ENCODE measurements around the gene AFF3.

The AFF3 gene

DNA sequence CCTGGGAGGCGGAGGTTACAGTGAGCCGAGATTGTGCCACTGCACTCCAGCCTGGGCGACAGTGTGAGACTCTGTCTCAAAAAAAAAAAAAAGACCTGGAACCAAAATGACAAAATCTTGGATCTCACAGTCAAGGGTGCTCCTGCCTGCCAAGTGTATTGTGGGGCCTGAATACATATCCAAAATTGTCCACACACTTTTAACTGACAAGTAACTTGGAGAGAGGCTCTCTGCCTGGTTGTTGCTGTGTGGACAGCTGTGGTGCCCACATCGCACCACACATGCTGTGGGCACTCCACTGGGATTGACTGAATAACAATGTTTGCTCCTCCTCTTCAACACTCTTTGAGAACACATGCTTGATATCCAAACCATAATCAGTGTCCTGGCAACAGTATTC is 534.9 kb downstream of the AFF3 start:
- no peak for DNase-seq (ENCODE audit: low spot score)

DNA sequence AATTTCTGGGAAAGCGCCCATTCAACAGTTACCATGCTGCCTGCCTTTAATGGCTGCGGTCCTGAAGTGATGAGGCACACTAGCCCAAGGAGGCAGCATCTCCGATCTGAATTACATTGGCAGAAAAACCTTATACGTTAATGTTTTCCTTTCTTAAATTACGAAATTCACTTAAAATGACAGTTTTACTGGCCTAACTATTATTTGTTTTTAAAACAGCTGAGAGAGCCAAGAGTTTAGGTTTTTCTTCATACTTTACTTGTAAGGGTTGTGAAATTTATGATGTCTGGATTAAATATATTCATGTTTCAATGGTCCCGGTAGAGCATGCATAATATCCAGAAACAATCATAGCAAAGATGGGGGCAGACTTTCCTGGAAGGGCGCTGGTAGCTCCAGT is 537.4 kb downstream of the AFF3 start:
- in situ Hi-C loops (cut with MboI; ENCODE audit: low sequenced_read_pairs, unreplicated experiment): no loop called here
- no peak for DNase-seq (ENCODE audit: low spot score)
- TF ChIP-seq, protein P1, sequence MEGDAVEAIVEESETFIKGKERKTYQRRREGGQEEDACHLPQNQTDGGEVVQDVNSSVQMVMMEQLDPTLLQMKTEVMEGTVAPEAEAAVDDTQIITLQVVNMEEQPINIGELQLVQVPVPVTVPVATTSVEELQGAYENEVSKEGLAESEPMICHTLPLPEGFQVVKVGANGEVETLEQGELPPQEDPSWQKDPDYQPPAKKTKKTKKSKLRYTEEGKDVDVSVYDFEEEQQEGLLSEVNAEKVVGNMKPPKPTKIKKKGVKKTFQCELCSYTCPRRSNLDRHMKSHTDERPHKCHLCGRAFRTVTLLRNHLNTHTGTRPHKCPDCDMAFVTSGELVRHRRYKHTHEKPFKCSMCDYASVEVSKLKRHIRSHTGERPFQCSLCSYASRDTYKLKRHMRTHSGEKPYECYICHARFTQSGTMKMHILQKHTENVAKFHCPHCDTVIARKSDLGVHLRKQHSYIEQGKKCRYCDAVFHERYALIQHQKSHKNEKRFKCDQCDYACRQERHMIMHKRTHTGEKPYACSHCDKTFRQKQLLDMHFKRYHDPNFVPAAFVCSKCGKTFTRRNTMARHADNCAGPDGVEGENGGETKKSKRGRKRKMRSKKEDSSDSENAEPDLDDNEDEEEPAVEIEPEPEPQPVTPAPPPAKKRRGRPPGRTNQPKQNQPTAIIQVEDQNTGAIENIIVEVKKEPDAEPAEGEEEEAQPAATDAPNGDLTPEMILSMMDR (IDR thresholded peaks at IDR 0.05; ENCODE audit: borderline replicate concordance, control extremely low read depth, extremely low read depth, insufficient read depth, missing control alignments): no peak

More for the DNA sequence above, 534.9 kb downstream of the AFF3 start:
- TF ChIP-seq, protein P1 (IDR thresholded peaks at IDR 0.05; ENCODE audit: borderline replicate concordance, control extremely low read depth, extremely low read depth, insufficient read depth, missing control alignments): no peak
- in situ Hi-C loops (cut with MboI; ENCODE audit: low sequenced_read_pairs, unreplicated experiment): no loop called here

DNA sequence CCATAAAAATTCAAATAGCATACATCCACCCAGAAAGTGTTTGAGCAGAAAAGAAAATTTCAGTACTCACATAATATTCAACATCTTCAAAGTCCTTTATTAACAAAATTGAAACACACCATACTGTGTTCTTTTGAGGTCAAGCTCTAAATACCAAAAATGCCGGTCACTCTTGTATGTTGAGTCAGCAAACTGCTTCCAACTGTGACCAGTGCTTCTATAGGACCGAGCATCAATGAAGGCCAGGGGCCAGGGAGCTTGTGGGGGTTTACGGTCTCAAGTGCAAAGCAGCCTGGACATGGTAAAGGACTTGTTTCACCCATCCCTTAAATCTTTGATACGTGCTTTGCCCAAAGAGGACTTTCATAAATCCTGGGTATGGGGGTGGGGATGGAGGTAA is 539.9 kb downstream of the AFF3 start:
- in situ Hi-C loops (cut with MboI; ENCODE audit: low sequenced_read_pairs, unreplicated experiment): no loop called here
- TF ChIP-seq, protein P1 (IDR thresholded peaks at IDR 0.05; ENCODE audit: borderline replicate concordance, control extremely low read depth, extremely low read depth, insufficient read depth, missing control alignments): no peak
- DNase-seq (ENCODE audit: low spot score): no peak

DNA sequence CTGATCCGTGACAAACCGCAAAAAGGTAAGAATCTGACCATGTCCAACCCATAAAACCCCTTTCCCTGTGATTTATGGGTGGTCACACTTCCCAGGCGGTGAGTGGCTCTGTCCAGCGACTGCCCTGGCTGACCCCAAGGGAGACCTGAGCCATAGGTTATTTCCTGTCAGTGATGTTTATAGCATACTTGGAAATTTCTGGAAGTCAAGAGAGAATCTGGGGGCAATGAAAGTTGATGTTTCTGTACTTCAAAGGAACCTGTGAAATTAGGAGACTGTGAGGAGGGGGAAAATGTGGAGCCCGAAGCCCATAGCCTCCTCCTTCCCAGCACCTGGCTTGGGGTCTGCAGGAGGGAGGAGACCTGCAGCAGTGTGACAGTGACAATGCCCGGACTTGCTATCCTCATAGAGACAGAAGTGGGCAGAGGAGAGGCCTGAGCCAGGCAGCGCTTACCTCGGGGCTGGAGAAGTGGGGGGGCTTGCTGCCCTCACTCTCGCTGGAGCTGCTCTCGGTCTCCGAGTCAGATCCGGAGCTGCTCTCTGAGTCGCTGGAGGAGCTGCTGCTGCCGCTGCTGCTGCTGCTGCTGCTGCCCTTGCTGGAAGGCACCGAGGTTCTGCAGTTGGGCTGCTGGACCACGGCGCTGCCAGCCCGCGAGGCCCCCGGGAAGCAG is 541.3 kb downstream of the AFF3 start:
- TF ChIP-seq, protein P1 (IDR thresholded peaks at IDR 0.05; ENCODE audit: borderline replicate concordance, control extremely low read depth, extremely low read depth, insufficient read depth, missing control alignments): no peak
- in situ Hi-C loops (cut with MboI; ENCODE audit: low sequenced_read_pairs, unreplicated experiment): no loop called here

DNA sequence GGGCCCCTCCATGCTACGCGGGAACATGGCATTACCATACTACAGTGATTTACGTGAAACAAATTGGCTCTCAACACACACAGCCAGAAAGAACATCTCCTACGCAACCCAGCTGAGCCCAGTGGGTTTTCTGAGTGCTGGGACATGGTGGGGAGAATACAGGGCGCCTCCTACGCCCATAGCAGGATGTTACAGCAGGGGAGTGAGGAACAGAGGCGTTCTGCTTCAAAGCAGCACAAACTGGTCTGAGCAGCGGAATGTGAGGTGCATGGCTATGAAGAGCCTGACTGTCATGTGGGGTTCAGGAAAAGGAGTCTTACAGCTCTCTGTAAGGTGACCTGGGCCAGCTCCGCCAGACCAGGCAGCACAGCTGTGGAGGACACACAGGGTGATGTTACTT is 543.9 kb downstream of the AFF3 start:
- in situ Hi-C loops (cut with MboI; ENCODE audit: low sequenced_read_pairs, unreplicated experiment): no loop called here
- TF ChIP-seq, protein P1 (IDR thresholded peaks at IDR 0.05; ENCODE audit: borderline replicate concordance, control extremely low read depth, extremely low read depth, insufficient read depth, missing control alignments): no peak
- no peak for DNase-seq (ENCODE audit: low spot score)

More for the DNA sequence above, 541.3 kb downstream of the AFF3 start:
- no peak for DNase-seq (ENCODE audit: low spot score)

DNA sequence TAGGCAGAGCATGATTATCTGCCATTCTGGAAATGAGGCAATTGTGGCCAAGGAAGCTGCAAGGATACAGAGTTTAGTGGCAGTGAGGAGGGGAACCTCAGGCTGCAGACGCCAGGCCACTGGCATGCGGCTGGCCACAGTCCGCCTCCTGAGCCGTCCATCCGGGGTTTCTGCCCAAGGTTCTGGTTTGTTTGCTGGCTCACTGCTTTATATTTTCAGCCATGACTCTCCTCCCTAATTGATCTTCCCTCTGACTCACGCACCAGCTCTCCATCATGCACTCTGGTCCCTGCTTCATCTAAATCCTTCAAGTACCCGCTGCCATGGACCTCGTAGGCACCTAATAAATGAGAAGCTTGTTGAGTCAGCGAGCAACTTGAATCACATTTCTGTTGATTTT is 544.8 kb downstream of the AFF3 start:
- in situ Hi-C loops (cut with MboI; ENCODE audit: low sequenced_read_pairs, unreplicated experiment): no loop called here
- no peak for DNase-seq (ENCODE audit: low spot score)
- TF ChIP-seq, protein P1 (IDR thresholded peaks at IDR 0.05; ENCODE audit: borderline replicate concordance, control extremely low read depth, extremely low read depth, insufficient read depth, missing control alignments): no peak

Measured in GM13976 (cell line).